HepG2 (cell line): Measurements from ENCODE around the gene CCNL1. TPM values are rescaled to one million over a fixed set of nuclear protein-coding genes. Genes with fewer than 3 reads are reported as not detected.

Experiments used
- GLI4 ChIP-seq: sonication (generic); formaldehyde crosslinking; IDR thresholded peaks from 2 replicates; pipeline ENCODE4 v1.5.1; 2020; ENCODE audit warnings: missing genetic modification reagents, mild to moderate bottlenecking, moderate library complexity, borderline replicate concordance
- HDAC1 ChIP-seq: sonication (generic); formaldehyde crosslinking; IDR thresholded peaks from 2 replicates; pipeline ENCODE4 v1.5.1; 2020; ENCODE audit warnings: mild to moderate bottlenecking, missing genetic modification reagents
- HNRNPH1 ChIP-seq: fragments of 200-400 bp; formaldehyde crosslinking; optimal IDR thresholded peaks from 2 replicates; pipeline ENCODE3; 2017; ENCODE audit warnings: mild to moderate bottlenecking, low read depth, low read length
- MNT ChIP-seq: fragments of 450-650 bp; IDR thresholded peaks from 2 replicates; pipeline ENCODE4 v1.6.1; 2016
- NKX3-1 ChIP-seq: sonication (generic); formaldehyde crosslinking; IDR thresholded peaks from 2 replicates; pipeline ENCODE4 v1.5.0; 2020; ENCODE audit warnings: missing genetic modification reagents
- POLR2A ChIP-seq, 2 experiments: IDR thresholded peaks; 2 replicates each; pipeline ENCODE4 v1.6.1; 2011; ENCODE audit warnings: low read depth in 2 of 2, low read length in 2 of 2, mild to moderate bottlenecking in 1 of 2, moderate library complexity in 1 of 2; ENCODE audit not compliant: insufficient read depth in 1 of 2
- RFXANK ChIP-seq: IDR thresholded peaks from 2 replicates; pipeline ENCODE4 v1.6.1; 2016
- SOX5 ChIP-seq: IDR thresholded peaks from 2 replicates; pipeline ENCODE4 v1.6.1; 2016; ENCODE audit warnings: borderline replicate concordance
- ZBTB21 ChIP-seq: sonication (generic); formaldehyde crosslinking; IDR thresholded peaks from 2 replicates; pipeline ENCODE4 v1.4.0; 2020; ENCODE audit warnings: missing genetic modification reagents
- ZFP91 ChIP-seq: sonication (generic); formaldehyde crosslinking; IDR thresholded peaks from 2 replicates; pipeline ENCODE4 v1.9.0; 2022; ENCODE audit warnings: missing genetic modification reagents, mild to moderate bottlenecking, borderline replicate concordance
- ZMYM2 ChIP-seq: sonication (generic); formaldehyde crosslinking; IDR thresholded peaks from 2 replicates; pipeline ENCODE4 v1.8.0; 2022; ENCODE audit warnings: mild to moderate bottlenecking, missing genetic modification reagents
- ZNF234 ChIP-seq: sonication (generic); formaldehyde crosslinking; conservative IDR thresholded peaks from 2 replicates; pipeline ENCODE4 v1.5.1; 2020; ENCODE audit warnings: mild to moderate bottlenecking, missing genetic modification reagents
- ZNF275 ChIP-seq: sonication (generic); formaldehyde crosslinking; IDR thresholded peaks from 2 replicates; pipeline ENCODE4 v1.8.0; 2022; ENCODE audit warnings: missing genetic modification reagents, mild to moderate bottlenecking, inconsistent platforms, borderline replicate concordance
- ZNF589 ChIP-seq: sonication (generic); formaldehyde crosslinking; conservative IDR thresholded peaks from 2 replicates; pipeline ENCODE4 v1.8.0; 2022; ENCODE audit warnings: mild to moderate bottlenecking, moderate library complexity, missing genetic modification reagents
- ZNF800 ChIP-seq: sonication (generic); formaldehyde crosslinking; IDR thresholded peaks from 2 replicates; pipeline ENCODE4 v1.4.0; 2020; ENCODE audit warnings: missing genetic modification reagents
- polyA plus RNA-seq, 8 experiments: library from polyadenylated mRNA; depleted of rRNA in 3 of 8; stranded (reverse) in 7 of 8; unstranded in 1 of 8; fragments of >200 nt; fragmentation: Illumina TruSeq in 4 of 8; extraction: Trizol in 4 of 8; gene quantifications; 2 replicates each; pipeline versions ENCODE4 v1.2.1 to v1.2.3, GENCODE V29; 2011 to 2016; ENCODE audit warnings: low read depth in 4 of 8, missing spikeins in 1 of 8, mixed read lengths in 1 of 8; ENCODE audit not compliant: insufficient read depth in 1 of 8
- total RNA-seq, 5 experiments: library from RNA; depleted of rRNA; stranded (reverse); fragments of >200 nt; fragmentation: Illumina TruSeq; extraction: Trizol; gene quantifications; 2 replicates each; pipeline ENCODE4 v1.2.3, GENCODE V29; 2016; ENCODE audit warnings: low read depth in 1 of 5
- TF ChIP-seq, protein P1 (sequence below): sonication (generic); formaldehyde crosslinking; IDR thresholded peaks from 2 replicates; pipeline ENCODE4 v1.4.0; 2020; ENCODE audit warnings: mild to moderate bottlenecking, missing genetic modification reagents
- TF ChIP-seq, protein P2 (sequence below): IDR thresholded peaks from 2 replicates; pipeline ENCODE4 v1.6.1; 2016; ENCODE audit warnings: low read depth, missing genetic modification reagents, missing compliant biosample characterization

The CCNL1 gene
- total and polyA plus RNA-seq, 2 of the 13 experiments (the other 11 are each of a cell fraction or from before 2014, with no cell fraction given) = 151 to 303 TPM

- TF ChIP-seq ZFP91 (CRISPR knock-in tag) (peak; percentile 75; the same call in 1 of the 2 replicates), ZMYM2 (peak; percentile 45; the same call in 1 of the 2 replicates), SOX5 (CRISPR knock-in tag) (peak; percentile 65), POLR2A (IDR thresholded peaks at IDR 0.05; ENCODE audit: insufficient read depth in 1 of 2, low read depth in 2 of 2, low read length in 2 of 2) (peak; percentile 64 to 66), ZNF800 (CRISPR knock-in tag) (peak; percentile 63; the same call in 1 of the 2 replicates), RFXANK (CRISPR knock-in tag) (no peak), HNRNPH1 (no peak), ZBTB21 (CRISPR knock-in tag) (no peak), GLI4 (CRISPR knock-in tag) (no peak), ZNF275 (CRISPR knock-in tag) (no peak), HDAC1 (CRISPR knock-in tag) (peak; percentile 65), ZNF234 (CRISPR knock-in tag) (no peak), ZNF589 (CRISPR knock-in tag) (no peak), NKX3-1 (no peak), MNT (peak; percentile 59; the same call in 1 of the 2 replicates)
- TF ChIP-seq, protein P1, sequence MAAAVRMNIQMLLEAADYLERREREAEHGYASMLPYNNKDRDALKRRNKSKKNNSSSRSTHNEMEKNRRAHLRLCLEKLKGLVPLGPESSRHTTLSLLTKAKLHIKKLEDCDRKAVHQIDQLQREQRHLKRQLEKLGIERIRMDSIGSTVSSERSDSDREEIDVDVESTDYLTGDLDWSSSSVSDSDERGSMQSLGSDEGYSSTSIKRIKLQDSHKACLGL (CRISPR knock-in tag) = no peak; the same call in 1 of the 2 replicates
- TF ChIP-seq, protein P2, sequence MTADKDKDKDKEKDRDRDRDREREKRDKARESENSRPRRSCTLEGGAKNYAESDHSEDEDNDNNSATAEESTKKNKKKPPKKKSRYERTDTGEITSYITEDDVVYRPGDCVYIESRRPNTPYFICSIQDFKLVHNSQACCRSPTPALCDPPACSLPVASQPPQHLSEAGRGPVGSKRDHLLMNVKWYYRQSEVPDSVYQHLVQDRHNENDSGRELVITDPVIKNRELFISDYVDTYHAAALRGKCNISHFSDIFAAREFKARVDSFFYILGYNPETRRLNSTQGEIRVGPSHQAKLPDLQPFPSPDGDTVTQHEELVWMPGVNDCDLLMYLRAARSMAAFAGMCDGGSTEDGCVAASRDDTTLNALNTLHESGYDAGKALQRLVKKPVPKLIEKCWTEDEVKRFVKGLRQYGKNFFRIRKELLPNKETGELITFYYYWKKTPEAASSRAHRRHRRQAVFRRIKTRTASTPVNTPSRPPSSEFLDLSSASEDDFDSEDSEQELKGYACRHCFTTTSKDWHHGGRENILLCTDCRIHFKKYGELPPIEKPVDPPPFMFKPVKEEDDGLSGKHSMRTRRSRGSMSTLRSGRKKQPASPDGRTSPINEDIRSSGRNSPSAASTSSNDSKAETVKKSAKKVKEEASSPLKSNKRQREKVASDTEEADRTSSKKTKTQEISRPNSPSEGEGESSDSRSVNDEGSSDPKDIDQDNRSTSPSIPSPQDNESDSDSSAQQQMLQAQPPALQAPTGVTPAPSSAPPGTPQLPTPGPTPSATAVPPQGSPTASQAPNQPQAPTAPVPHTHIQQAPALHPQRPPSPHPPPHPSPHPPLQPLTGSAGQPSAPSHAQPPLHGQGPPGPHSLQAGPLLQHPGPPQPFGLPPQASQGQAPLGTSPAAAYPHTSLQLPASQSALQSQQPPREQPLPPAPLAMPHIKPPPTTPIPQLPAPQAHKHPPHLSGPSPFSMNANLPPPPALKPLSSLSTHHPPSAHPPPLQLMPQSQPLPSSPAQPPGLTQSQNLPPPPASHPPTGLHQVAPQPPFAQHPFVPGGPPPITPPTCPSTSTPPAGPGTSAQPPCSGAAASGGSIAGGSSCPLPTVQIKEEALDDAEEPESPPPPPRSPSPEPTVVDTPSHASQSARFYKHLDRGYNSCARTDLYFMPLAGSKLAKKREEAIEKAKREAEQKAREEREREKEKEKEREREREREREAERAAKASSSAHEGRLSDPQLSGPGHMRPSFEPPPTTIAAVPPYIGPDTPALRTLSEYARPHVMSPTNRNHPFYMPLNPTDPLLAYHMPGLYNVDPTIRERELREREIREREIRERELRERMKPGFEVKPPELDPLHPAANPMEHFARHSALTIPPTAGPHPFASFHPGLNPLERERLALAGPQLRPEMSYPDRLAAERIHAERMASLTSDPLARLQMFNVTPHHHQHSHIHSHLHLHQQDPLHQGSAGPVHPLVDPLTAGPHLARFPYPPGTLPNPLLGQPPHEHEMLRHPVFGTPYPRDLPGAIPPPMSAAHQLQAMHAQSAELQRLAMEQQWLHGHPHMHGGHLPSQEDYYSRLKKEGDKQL (CRISPR knock-in tag) = peak; percentile 55
Measured at GRCh38 chr3:157136647-157137387, 23.1 kb downstream of the CCNL1 start (continued).
